GM12878 (cell line): ENCODE results near the gene YTHDF2. TPM values are rescaled to one million over a fixed set of nuclear protein-coding genes. Genes with fewer than 3 reads are reported as not detected.

Experiments used
- ATAC-seq: fragments of 200-7000 bp; cut with Tn5 transposase; 3 replicates; pipeline ENCODE4 v1.9.1; 2020; ENCODE audit warnings: mild to moderate bottlenecking, moderate library complexity
- BruUV-seq: library from RNA; stranded (reverse); fragments of 400-500 nt; replicated peaks from 2 replicates; lab custom pipeline; 2021; lab: Mats Ljungman, UMichigan
- CTCF ChIA-PET: fragments of 300-600 bp; sonication (Branson Sonifier 250); formaldehyde crosslinking; extraction: SDS; loops from one replicate; lab custom pipeline; 2021; ENCODE audit warnings: inconsistent platforms; lab: Yijun Ruan, JAX
- POLR2A ChIA-PET: fragments of 350-600 bp; formaldehyde crosslinking; extraction: SDS; loops from one replicate; lab custom pipeline; 2021; ENCODE audit warnings: inconsistent platforms; lab: Charles Lee
- RAD21 ChIA-PET: fragments of 300-600 bp; sonication (Branson Sonifier 250); formaldehyde crosslinking; loops from one replicate; lab custom pipeline; 2023; ENCODE audit warnings: antibody characterized with exemption; ENCODE audit not compliant: unreplicated experiment; lab: Charles Lee
- SMC1A ChIA-PET: fragments of 300-600 bp; sonication (Branson Sonifier 250); formaldehyde crosslinking; loops from one replicate; lab custom pipeline; 2023; ENCODE audit not compliant: unreplicated experiment, uncharacterized antibody; lab: Charles Lee
- DNase-seq: peaks from one replicate; pipeline ENCODE4 v3.0.0-alpha.2; 2011; ENCODE audit warnings: low read depth, low spot score
- FAIRE-seq: peaks from 3 replicates; lab custom pipeline; 2011; peaks lifted over from hg19 to GRCh38; lab: Jason Lieb, UNC
- H2AFZ ChIP-seq: 2 replicates; pipeline ENCODE4 v1.6.0; 2011; ENCODE audit warnings: low read depth, low read length, control low read depth; ENCODE audit not compliant: control insufficient read depth
- H3K27ac ChIP-seq: 2 replicates; pipeline ENCODE4 v1.5.1; 2011; ENCODE audit warnings: control low read depth; ENCODE audit not compliant: control insufficient read depth, insufficient read depth
- H3K27me3 ChIP-seq, 2 experiments: replicated peaks in 1 of 2; 2 replicates each; pipeline versions ENCODE4 v1.6.0 to v1.6.1; 2011; ENCODE audit warnings: low read length in 1 of 2; ENCODE audit not compliant: control insufficient read depth in 2 of 2, insufficient read depth in 2 of 2
- H3K36me3 ChIP-seq, 2 experiments: 2 replicates each; pipeline ENCODE4 v1.5.1; 2011; ENCODE audit warnings: low read length in 1 of 2; ENCODE audit not compliant: control insufficient read depth in 2 of 2, insufficient read depth in 2 of 2
- H3K4me1 ChIP-seq: 2 replicates; pipeline ENCODE4 v1.6.1; 2011; ENCODE audit warnings: mild to moderate bottlenecking, low read length, moderate library complexity, mixed read lengths; ENCODE audit not compliant: control insufficient read depth, insufficient read depth
- H3K4me2 ChIP-seq: 2 replicates; pipeline ENCODE4 v1.6.0; 2011; ENCODE audit warnings: control low read depth; ENCODE audit not compliant: control insufficient read depth, insufficient read depth
- H3K4me3 ChIP-seq: fragments of 200-600 bp; sonication (generic); 2 replicates; pipeline ENCODE4 v1.5.1; 2016
- H3K79me2 ChIP-seq: 2 replicates; pipeline ENCODE4 v1.6.0; 2011; ENCODE audit warnings: low read length; ENCODE audit not compliant: control insufficient read depth, insufficient read depth
- H3K9ac ChIP-seq: 2 replicates; pipeline ENCODE4 v1.8.0; 2011; ENCODE audit warnings: low read length, control low read depth, mixed read lengths; ENCODE audit not compliant: control insufficient read depth, insufficient read depth
- H3K9me3 ChIP-seq: replicated peaks from 3 replicates; pipeline ENCODE4 v1.5.1; 2011; ENCODE audit warnings: mild to moderate bottlenecking, low read length; ENCODE audit not compliant: control insufficient read depth, insufficient read depth
- H4K20me1 ChIP-seq: 2 replicates; pipeline ENCODE4 v1.6.0; 2011; ENCODE audit not compliant: control insufficient read depth, insufficient read depth
- CBFB ChIP-seq: IDR thresholded peaks from 2 replicates; pipeline ENCODE4 v1.6.1; 2016; ENCODE audit warnings: antibody characterized with exemption, low read depth
- EED ChIP-seq: sonication (generic); IDR thresholded peaks from 2 replicates; pipeline ENCODE4 v1.6.1; 2016; ENCODE audit warnings: antibody characterized with exemption, low read depth
- HDAC6 ChIP-seq: fragments of 200-600 bp; sonication (generic); IDR thresholded peaks from one replicate; pipeline ENCODE4 v1.8.0; 2017; ENCODE audit warnings: antibody characterized with exemption; ENCODE audit not compliant: unreplicated experiment
- NFYA ChIP-seq: IDR thresholded peaks from 2 replicates; pipeline ENCODE4 v1.6.1; 2011; ENCODE audit warnings: low read depth, mild to moderate bottlenecking, low read length, improper control_type of control experiment, borderline replicate concordance
- SPI1 ChIP-seq: IDR thresholded peaks from 2 replicates; pipeline ENCODE4 v1.6.1; 2011; ENCODE audit warnings: low read depth, mild to moderate bottlenecking, low read length, moderate library complexity, borderline replicate concordance; ENCODE audit not compliant: insufficient read depth
- ZNF384 ChIP-seq: IDR thresholded peaks from 2 replicates; pipeline ENCODE4 v1.6.1; 2012; ENCODE audit warnings: low read depth, mild to moderate bottlenecking, low read length, improper control_type of control experiment, borderline replicate concordance
- WGBS: methylation state at CpG from one replicate; pipeline ENCODE4 v1.1.6; 2016; ENCODE audit warnings: low lambda C conversion rate; ENCODE audit not compliant: insufficient replicate concordance, insufficient coverage; ENCODE audit errors: missing lambda C conversion rate; 5-methylcytosine and 5-hydroxymethylcytosine counted together
- in situ Hi-C: fragments of 300-500 bp; cut with MboI; formaldehyde crosslinking; loops from 9 replicates; pipeline ENCODE4 v1.14.3; 2018; ENCODE audit warnings: mixed read lengths
- intact Hi-C: fragments of 100-400 bp; cut with micrococcal nuclease; formaldehyde crosslinking; loops from one replicate; pipeline ENCODE4 v1.14.2; 2022; ENCODE audit not compliant: unreplicated experiment
- polyA plus RNA-seq, 11 experiments: library from polyadenylated mRNA; depleted of rRNA in 4 of 11; unstranded in 6 of 11; stranded (reverse) in 5 of 11; fragments of >200 nt; fragmentation: Nextera tagmentation in 4 of 11; fragmentation: Illumina TruSeq in 1 of 11; extraction: Ambion mirVana in 4 of 11; extraction: Trizol in 1 of 11; gene quantifications; 1 replicate in 1 of 11; 2 replicates in 10 of 11; pipeline versions ENCODE4 v1.2.1 to v1.2.3, GENCODE V29; 2011 to 2016; ENCODE audit warnings: inconsistent platforms in 2 of 11, missing spikeins in 2 of 11, low read depth in 1 of 11
- total RNA-seq, 4 experiments: library from RNA; depleted of rRNA in 3 of 4; stranded (reverse); fragments of >200 nt in 3 of 4; fragmentation: Illumina TruSeq in 1 of 4; extraction: Trizol in 1 of 4; gene quantifications; 2 replicates each; pipeline versions ENCODE4 v1.2.1 to v1.2.3, GENCODE V29; 2013 to 2021
- TF ChIP-seq, protein P1 (sequence below): IDR thresholded peaks from 2 replicates; pipeline ENCODE4 v1.6.1; 2011; ENCODE audit warnings: low read depth, low read length, improper control_type of control experiment, borderline replicate concordance
- TF ChIP-seq, protein P2 (sequence below): IDR thresholded peaks from 2 replicates; pipeline ENCODE4 v1.6.1; 2012; ENCODE audit warnings: low read length, inconsistent platforms

YTHDF2 gene
- total and polyA plus RNA-seq, 10 of the 15 experiments (the other 5 are each of a cell fraction or from before 2014, with no cell fraction given) = 42.4 to 121 (median 66.9) TPM

DNA sequence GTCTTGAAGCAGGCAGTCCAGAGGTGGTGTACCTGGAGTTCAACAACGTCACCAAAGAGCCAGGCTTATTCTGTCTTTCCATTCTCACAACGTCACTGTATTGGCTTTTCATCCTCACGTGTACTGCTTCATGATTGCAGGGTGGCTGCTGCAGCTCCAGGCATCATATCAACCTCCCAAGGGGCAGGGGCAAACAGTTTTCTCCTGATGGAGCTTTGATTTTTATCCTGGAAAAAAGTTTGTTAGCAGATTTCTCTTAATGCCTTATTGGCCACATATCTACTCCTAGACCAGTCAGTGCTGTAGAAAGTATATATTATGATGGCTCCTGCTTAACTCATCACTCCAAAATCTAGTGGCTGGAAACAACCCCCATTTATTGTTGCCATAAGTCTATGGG is 66.9 kb downstream of the YTHDF2 start (continued):
- TF ChIP-seq, protein P1, sequence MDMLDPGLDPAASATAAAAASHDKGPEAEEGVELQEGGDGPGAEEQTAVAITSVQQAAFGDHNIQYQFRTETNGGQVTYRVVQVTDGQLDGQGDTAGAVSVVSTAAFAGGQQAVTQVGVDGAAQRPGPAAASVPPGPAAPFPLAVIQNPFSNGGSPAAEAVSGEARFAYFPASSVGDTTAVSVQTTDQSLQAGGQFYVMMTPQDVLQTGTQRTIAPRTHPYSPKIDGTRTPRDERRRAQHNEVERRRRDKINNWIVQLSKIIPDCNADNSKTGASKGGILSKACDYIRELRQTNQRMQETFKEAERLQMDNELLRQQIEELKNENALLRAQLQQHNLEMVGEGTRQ = no peak
- no peak for TF ChIP-seq EED
- TF ChIP-seq, protein P2, sequence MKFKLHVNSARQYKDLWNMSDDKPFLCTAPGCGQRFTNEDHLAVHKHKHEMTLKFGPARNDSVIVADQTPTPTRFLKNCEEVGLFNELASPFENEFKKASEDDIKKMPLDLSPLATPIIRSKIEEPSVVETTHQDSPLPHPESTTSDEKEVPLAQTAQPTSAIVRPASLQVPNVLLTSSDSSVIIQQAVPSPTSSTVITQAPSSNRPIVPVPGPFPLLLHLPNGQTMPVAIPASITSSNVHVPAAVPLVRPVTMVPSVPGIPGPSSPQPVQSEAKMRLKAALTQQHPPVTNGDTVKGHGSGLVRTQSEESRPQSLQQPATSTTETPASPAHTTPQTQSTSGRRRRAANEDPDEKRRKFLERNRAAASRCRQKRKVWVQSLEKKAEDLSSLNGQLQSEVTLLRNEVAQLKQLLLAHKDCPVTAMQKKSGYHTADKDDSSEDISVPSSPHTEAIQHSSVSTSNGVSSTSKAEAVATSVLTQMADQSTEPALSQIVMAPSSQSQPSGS = no peak
- TF ChIP-seq CBFB = no peak

DNA sequence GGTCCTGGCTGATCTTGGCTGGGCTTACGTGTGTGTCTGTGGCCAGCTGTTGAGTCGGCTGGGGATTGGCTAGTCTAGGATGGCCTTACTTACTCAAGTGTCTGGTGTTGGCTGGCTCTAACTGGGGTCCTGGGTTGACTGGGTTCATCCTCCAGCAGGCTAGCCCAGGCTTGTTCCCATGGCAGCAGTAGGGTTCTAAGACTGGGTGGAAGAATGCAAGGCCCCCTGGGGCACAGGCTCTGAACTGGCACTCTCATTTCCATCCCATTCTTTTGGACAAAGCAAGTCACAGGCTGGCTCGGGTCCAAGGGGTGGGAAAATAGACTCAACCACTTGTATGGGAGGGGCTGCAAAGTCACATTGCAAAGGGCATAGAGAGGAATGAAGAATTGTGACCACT is 67.3 kb downstream of the YTHDF2 start:
- RAD21 ChIA-PET = no interaction called here
- no peak overlapping the region for H3K27ac ChIP-seq
- WGBS = 36% methylated on average over 3 of the region's 3 CpGs
- intact Hi-C loops (no loop called here), in situ Hi-C loops (no loop called here)
- CTCF ChIA-PET = interaction anchor here (1.6 kb wide), 1 partner anchor 11 kb away, joined by 3 read pairs; no protein-coding TSS in a partner anchor
- no peaks in the 10 kb centered on the region for H3K27me3 ChIP-seq
- SMC1A ChIA-PET = interaction anchor here (0.6 kb wide), 1 partner anchor 325 kb away, joined by 3 read pairs; no protein-coding TSS in a partner anchor
- no TSS peak for BruUV-seq
- no peaks in the 10 kb centered on the region for H3K36me3 ChIP-seq
- no peaks in the 10 kb centered on the region for H4K20me1 ChIP-seq
- no peak overlapping the region for H2AFZ ChIP-seq
- no peaks in the 10 kb centered on the region for H3K4me1 ChIP-seq
- TF ChIP-seq HDAC6 (no peak), NFYA (no peak), SPI1 (no peak), ZNF384 (no peak)
- FAIRE-seq = no peak
- ATAC-seq = no peak
- no peak overlapping the region for H3K4me2 ChIP-seq
- no peak overlapping the region for H3K9ac ChIP-seq
- H3K79me2 ChIP-seq = no peaks in the 10 kb centered on the region
- no peak for DNase-seq
- POLR2A ChIA-PET = interaction anchor here (0.5 kb wide), 1 partner anchor 132 kb away, joined by 3 read pairs; no protein-coding TSS in a partner anchor
- no peaks in the 10 kb centered on the region; the same call in 2 of the 3 replicates for H3K9me3 ChIP-seq
- H3K4me3 ChIP-seq = no peak overlapping the region
